HG03442 (cell line): Measurements from ENCODE around the gene HELZ2.

Source experiments
- ATAC-seq: cut with Tn5 transposase; IDR thresholded peaks from one replicate; pipeline ENCODE4 v1.9.1; 2021; ENCODE audit warnings: mild to moderate bottlenecking, moderate library complexity; ENCODE audit not compliant: unreplicated experiment

Gene HELZ2

GRCh38 chr20:63598479-63599395, 24.7 kb upstream of the HELZ2 start:
- ATAC-seq: no peak

DNA sequence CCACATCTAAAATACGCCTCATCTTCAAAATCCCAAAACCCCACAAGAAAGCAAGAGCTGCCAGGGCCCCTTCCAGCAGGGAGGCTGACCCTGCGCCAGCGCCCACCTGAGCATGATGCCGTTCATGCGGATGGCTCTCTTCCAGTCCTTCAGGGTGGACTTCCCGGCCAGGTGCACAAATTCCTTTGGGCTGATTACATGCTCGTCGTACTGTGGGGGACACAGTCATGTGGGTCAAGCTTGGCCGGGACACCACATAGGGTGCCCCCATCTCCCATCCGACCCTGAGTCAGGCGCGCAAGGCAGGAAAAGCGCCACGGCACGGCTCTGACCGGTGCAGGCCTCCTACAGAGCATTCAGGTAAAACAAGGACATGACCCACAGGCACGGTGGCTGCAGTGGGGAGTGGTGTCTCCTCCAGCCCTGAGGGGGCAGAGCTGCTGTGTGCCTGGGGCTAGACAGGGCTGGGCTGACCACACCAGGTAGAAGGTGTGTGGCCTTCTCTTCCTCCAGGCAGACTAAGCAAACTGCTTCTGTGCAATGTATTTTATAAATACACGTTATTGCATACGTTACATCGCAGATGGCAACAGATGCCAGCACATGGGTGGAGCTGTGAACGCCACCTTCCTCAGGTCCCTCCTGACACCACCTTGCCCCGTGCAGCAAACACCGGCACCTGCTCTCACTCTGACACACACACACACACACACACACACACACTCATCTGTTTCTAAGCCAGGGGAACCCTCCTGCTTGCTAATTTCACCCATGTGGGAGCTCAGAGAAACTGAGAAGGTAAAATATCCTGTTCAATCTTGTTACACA, 23.8 kb upstream of the HELZ2 start:
- no peak for ATAC-seq

DNA sequence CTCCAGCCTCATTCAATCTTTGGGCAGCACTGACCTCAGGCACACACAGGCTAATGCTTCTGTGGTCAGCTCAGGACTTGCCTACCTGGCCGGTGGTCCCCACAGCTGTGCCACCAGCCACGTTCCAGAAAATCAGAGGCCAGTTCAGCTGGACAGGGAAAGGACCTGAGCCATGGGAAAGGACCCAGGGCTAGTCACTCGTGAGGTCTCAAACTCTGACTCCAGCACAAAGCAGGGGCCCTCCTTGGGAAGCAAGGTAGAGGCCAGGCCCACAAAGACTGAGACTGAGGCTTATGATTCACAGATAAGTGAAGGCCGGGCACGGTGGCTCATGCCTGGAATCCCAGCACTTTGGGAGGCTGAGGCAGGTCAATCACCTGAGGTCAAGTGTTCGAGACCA, 22.4 kb upstream of the HELZ2 start:
- no peak for ATAC-seq

DNA sequence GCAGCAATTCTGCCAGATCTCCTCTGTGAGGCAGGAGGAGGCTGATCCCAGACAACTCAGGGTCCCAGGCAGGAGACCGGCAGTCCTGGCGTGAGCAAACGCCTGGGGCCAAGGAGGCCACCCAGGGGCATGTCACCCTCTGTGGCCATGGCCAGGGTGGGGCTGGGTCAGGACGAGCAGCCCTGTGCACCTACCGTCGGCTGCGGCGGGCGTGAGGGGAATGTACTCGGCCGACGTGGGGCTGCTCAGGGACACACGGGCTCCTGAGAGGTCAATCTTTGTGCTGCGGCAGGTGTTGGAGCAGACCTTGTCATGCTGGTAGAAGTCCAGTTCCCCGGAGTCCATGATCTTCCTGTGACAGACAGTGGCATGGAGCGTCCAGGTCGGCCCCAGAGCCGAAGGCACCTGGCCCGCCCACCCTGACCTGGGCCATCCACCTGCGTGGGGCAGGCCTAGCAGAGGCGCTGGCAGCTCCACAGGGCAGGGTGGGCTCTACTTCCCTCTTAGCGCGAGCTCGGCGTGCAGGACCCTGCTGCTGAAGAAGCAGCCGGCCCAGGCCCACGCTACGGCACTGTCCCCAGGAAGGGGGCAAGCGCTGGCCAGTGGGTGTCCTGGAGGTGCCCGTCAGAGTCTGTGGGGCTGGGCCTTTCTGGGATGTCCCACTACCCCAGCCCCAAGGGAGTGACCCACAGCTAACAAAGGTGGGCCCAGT, 21.5 kb upstream of the HELZ2 start:
- no peak for ATAC-seq

DNA sequence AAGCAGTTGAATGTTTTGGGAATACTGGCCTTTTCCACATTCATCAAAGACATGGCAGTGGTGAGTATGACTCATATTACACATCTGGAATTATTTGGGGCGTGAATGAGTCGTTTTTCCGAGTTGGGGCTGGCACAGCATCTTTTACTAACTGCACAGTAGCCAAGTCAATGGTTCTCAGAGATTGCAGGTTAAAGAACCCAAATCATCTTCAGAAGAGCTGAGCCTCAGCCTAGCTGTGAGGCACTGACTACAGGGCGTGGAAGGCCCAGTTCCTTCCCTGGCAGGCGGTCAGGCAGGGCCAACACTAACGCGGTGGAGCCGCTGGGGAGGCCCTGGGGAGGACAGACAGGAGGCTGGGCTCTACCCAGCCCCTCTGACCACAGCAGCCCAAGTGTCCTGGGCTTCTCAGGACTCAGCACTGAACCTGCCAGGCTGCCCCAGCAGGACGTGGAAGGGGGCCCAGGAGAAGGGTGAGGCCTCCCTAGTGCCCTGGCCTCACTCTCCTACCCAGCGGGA, 20.1 kb upstream of the HELZ2 start:
- ATAC-seq: no peak

DNA sequence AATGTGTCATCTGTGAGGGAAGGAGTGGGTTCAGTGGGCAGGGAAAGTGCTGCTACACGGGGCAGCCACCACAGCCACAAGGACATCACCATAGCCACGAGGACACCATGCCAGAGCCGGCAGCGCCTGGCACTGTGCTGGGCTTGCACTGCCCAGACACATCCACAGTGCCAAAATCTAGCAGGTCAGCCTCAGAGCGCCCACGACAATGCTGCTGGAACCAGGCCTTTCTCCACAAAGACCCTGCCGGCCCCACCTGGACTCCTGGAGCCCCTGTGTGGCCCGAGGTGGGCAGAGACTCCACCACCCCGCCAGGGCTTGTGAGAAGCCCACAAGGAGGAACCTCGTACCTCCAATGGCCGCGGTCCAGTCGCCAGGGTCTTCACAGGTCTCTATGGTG, 18.6 kb upstream of the HELZ2 start:
- no peak for ATAC-seq

DNA sequence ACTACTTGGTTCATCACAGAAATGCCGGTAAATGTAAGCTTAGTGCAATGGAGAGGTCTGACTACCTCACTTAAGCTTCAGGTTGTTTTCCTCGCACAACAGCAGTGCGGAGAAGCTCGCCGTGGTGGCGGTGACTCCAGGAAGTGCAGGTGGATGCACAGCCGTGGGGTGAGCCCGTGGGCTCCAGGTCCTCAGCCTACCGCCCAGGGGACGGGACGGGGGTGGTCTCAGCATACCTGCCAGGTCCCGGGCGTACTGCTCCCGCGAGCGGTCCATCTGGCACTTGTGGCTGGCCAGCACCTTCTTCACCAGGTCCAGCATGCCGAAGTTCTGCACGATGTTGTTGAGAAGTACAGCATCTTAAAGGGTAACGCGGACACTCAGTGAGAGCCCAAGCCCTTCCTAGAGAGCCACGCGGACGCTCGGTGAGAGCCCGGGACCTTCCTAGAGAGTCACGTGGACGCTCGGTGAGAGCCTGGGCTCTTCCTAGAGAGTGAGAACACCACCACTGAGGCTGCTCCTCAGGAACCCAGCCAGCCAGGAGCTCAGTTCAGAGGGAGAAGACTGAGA, 17.8 kb upstream of the HELZ2 start:
- no peak for ATAC-seq

DNA sequence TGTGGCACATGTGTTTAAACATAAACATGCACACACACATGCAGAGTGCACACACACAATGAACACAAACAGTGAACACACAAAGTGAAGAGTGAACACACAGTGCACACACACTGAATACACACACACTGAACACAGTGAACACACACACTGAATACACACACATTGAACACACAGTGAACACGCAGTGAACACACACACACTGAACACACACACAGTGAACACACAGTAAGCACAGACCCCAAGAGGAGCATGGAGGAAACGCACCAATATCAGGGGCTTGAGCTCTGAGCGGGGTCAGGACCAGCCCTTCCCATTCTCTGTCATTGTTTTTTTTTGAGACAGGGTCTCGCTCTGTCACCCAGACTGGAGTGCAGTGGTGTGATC, 17.1 kb upstream of the HELZ2 start:
- no peak for ATAC-seq

DNA sequence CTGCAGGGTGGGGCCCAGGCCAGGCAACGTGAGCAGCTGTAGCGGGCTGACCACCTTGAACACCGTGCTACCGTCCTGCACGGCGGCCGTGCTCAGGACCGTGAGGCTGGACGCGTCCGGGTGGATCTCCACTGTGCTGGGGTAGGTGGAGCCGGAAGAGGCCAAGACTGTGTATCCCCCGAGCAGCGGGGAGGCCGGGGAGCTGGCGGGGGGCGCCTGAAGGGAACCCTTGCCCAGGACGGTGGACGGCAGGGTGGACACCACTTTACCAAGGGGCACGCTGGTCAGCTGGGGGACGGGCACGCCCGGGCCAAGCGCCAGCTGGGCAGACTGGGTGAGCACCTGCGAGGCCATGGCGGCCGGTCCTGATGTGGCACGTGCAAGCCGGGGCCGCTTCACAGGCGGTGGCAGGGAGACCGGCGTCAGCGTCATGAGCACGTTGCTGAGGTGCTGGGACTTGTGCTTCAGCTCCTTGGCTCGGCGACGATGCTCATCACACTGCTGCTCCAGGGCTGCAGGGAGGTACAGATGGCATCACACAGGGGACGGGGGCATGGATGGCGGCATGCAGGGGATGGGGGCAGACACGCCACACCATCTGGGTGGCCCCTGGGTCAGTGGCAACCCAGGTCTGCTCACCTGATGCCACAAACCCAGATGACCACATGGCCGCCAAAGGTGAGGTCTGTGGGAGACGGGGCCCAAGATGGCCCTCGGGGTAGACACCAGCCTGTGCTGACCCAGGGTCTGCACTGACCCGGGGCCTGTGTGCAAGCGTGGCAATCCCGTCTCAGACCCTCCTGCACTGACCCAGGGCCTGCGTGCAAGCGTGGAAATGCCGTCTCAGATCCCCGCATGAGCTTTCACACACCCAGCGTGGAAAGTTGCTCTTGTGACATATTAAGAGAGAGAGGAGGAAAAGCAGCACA, 16.4 kb upstream of the HELZ2 start:
- ATAC-seq: no peak

DNA sequence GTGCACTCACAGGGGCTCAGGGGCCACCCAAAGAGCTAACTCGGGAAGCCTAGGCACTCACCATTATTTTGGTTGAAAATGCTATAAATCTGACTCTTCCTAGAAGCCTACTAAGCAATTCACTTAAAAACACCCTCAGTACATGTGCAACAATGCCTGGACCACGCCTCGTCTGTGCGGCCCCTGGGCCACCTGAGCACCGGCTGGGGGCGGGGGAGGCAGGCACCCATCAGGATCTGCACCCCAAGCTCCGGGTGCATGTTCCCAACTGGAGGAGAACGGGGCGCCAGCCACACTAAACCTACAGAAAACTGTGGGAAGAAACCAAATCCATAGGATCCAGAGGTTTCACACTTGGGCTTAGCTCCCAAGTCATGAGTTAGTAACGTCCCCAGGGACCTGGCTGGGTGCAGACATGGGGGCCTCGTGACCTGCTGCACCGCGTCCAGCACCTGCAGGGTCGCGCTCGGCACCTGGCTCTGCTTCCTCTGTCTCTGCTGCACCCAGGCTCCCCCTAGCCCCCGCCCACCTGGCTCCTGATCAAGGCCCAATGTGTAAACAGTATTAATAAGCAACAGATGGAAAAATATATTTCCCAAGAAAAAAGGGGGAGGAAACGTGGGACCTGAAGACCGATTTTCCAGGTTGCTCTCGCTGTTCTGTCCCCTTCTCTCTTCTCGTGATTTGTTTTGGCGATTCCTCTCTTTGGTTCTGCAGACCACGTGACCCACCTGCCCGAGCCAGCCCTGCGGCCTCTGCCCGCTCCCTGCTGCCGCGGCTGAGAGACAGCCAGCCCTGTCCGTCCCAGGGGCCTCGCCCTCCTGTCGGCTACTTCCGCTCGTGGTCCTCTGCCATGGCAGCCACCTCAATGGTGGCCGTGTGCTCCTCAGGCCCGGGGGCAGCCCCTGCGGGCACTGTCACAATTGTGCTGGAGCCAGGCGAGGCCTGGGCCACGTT, 15.5 kb upstream of the HELZ2 start:
- ATAC-seq: no peak

GRCh38 chr20:63588641-63589041, 14.6 kb upstream of the HELZ2 start:
- no peak for ATAC-seq

GRCh38 chr20:63587776-63588591, 13.9 kb upstream of the HELZ2 start:
- no peak for ATAC-seq

DNA sequence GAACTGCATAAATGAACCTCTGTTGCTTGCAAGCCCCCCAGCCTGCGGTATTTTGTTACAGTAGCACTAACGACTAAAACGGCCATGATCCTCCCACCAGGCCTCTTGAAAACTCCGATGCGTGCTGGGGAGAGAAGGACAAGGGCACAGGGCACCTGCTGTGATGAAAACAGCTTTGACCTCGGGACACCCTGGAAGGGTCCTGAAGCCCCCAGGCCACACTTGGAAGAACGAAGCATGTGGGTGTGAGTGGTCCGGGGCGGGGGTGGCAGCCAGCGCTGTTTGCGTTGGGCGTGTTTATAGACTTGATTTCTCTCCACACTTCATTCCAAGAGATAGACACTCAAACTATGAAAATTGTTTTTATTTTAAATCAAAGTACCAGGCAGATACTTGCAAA, 13.2 kb upstream of the HELZ2 start:
- ATAC-seq: no peak

GRCh38 chr20:63586797-63587196, 12.8 kb upstream of the HELZ2 start:
- no peak for ATAC-seq

DNA sequence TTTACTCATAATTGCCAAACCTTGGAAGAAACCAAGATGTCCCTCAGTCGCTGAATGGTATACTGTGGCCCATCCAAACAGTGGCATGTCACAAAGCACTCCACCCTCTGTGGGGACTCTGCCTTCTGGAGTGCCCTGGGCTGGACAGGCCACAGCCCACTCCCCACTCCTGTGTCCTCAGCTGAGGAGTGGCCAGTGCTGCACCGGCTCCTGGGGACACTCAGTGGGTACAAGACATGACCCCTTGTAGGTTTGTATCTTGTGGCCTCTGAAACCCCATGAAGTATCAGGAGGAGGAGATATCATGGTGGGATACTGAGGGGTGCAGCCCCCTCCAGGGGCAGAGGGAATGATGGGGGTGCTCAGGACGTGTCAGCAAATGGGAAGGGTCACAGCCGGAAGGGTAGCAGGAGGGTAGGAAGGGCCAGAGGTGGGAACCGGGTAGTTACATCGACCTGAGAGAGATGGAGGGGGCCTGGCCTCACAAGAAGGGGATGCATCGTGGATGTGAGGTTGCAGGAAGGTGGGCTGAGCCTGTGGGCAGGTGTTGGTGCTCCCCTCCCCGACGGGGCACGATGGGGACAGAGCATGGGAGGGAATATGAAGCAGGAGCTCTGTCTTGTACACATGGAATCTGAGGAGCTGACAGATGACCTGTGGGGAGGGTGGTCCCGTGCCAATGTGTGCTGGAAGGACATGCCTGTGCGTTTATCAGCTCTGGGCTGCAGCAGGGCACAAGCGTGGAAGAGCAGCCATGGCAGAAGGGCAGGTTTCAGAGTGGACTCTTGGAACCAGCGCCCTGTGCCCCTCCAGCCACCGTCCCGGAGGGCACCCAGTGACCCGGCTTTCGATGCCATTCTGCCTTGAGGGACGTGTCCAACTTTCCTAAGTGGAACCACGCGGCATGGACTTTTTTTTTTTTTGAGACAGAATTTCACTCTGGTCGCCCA, 11.9 kb upstream of the HELZ2 start:
- ATAC-seq: no peak

- no peak for ATAC-seq
These were observed 8.5 kb upstream of the HELZ2 start for GRCh38 chr20:63582382-63583063.
